Stimulated activated CD8-positive, alpha-beta memory T cell treated with anti-CD3 and anti-CD28 coated beads, Interleukin-4, amount 100 ng/mL, for 4 hours (primary cell): ENCODE measurements around the gene BIRC2.

Source experiments
- DNase-seq, 2 donors: peaks; one replicate each; pipeline ENCODE4 v3.0.0-alpha.2; 2020; ENCODE audit warnings: low read depth in 2 of 2, low spot score in 1 of 2

The BIRC2 gene

GRCh38 chr11:102399189-102399588 is 52.2 kb downstream of the BIRC2 start:
- DNase-seq = no peak

GRCh38 chr11:102400603-102401002 is 53.6 kb downstream of the BIRC2 start:
- no peak for DNase-seq

- DNase-seq = no peak
Observed at GRCh38 chr11:102401905-102402304, 54.9 kb downstream of the BIRC2 start.

- no peak for DNase-seq
Observed at GRCh38 chr11:102402548-102402947, 55.5 kb downstream of the BIRC2 start.

- no peak for DNase-seq
Observed at GRCh38 chr11:102405501-102405900, 58.5 kb downstream of the BIRC2 start.

- DNase-seq = no peak
Observed at GRCh38 chr11:102406099-102406498, 59.1 kb downstream of the BIRC2 start.

GRCh38 chr11:102407901-102408300 is 60.9 kb downstream of the BIRC2 start:
- DNase-seq = no peak

- DNase-seq = no peak
Observed at GRCh38 chr11:102408339-102408738, 61.3 kb downstream of the BIRC2 start.

- no peak for DNase-seq
Observed at GRCh38 chr11:102410382-102410784, 63.4 kb downstream of the BIRC2 start.

- no peak for DNase-seq
Observed at GRCh38 chr11:102411142-102411541, 64.1 kb downstream of the BIRC2 start.

- no peak for DNase-seq
Observed at GRCh38 chr11:102413497-102413896, 66.5 kb downstream of the BIRC2 start.

GRCh38 chr11:102414559-102414958 is 67.5 kb downstream of the BIRC2 start:
- no peak for DNase-seq

- no peak for DNase-seq
Observed at GRCh38 chr11:102415304-102415916, 68.4 kb downstream of the BIRC2 start.

GRCh38 chr11:102416976-102417375 is 70.0 kb downstream of the BIRC2 start:
- DNase-seq = no peak

- DNase-seq = no peak
Observed at GRCh38 chr11:102419181-102419580, 72.2 kb downstream of the BIRC2 start.

GRCh38 chr11:102420547-102420946 is 73.5 kb downstream of the BIRC2 start:
- no peak for DNase-seq

GRCh38 chr11:102421261-102421660 is 74.2 kb downstream of the BIRC2 start:
- no peak for DNase-seq

GRCh38 chr11:102422817-102423712 is 76.1 kb downstream of the BIRC2 start:
- DNase-seq = no peak

GRCh38 chr11:102423936-102424335 is 76.9 kb downstream of the BIRC2 start:
- DNase-seq = no peak

- DNase-seq = no peak
Observed at GRCh38 chr11:102426000-102426399, 79.0 kb downstream of the BIRC2 start.

GRCh38 chr11:102426570-102426969 is 79.6 kb downstream of the BIRC2 start:
- DNase-seq = no peak

- no peak for DNase-seq
Observed at GRCh38 chr11:102427068-102427467, 80.1 kb downstream of the BIRC2 start.
